C4-2B (cell line): ENCODE results near the gene PNMA6F.

Source experiments
- H3K27ac ChIP-seq: fragments of 450-650 bp; 2 replicates; pipeline ENCODE4 v1.5.1; 2017
- CTCF ChIP-seq: fragments of 450-650 bp; conservative IDR thresholded peaks from 2 replicates; pipeline ENCODE4 v1.5.1; 2017; ENCODE audit warnings: mild to moderate bottlenecking
- ZFX ChIP-seq: fragments of 450-650 bp; IDR thresholded peaks from 2 replicates; pipeline ENCODE4 v1.6.1; 2017

PNMA6F gene

GRCh38 chrX:153319295-153320046 lies 2.1 kb downstream of the PNMA6F start:
- no peak for TF ChIP-seq ZFX

GRCh38 chrX:153318811-153319210 lies 2.8 kb downstream of the PNMA6F start:
- no peak for TF ChIP-seq ZFX
- no peak for TF ChIP-seq CTCF

More at GRCh38 chrX:153319295-153320046, 2.1 kb downstream of the PNMA6F start:
- no peak overlapping the region for H3K27ac ChIP-seq

GRCh38 chrX:153317996-153318722 lies 3.4 kb downstream of the PNMA6F start:
- TF ChIP-seq CTCF, result no peak
- TF ChIP-seq ZFX, result no peak
- H3K27ac ChIP-seq, result no peak overlapping the region

More at GRCh38 chrX:153318811-153319210, 2.8 kb downstream of the PNMA6F start:
- no peak overlapping the region for H3K27ac ChIP-seq

- H3K27ac ChIP-seq, result no peak overlapping the region
- no peak for TF ChIP-seq CTCF
- TF ChIP-seq ZFX, result no peak
Observed at GRCh38 chrX:153317306-153317705, 4.3 kb downstream of the PNMA6F start.

GRCh38 chrX:153312842-153313241 lies 8.7 kb downstream of the PNMA6F start:
- H3K27ac ChIP-seq, result no peak overlapping the region
- no peak for TF ChIP-seq ZFX
- no peak for TF ChIP-seq CTCF

- TF ChIP-seq ZFX (no peak), CTCF (no peak)
- H3K27ac ChIP-seq, result no peak overlapping the region
Observed at GRCh38 chrX:153312041-153312440, 9.5 kb downstream of the PNMA6F start.

- no peak overlapping the region for H3K27ac ChIP-seq
- TF ChIP-seq CTCF, result no peak
- no peak for TF ChIP-seq ZFX
Observed at GRCh38 chrX:153310901-153311300, 10.7 kb downstream of the PNMA6F start.
